Type B pancreatic cell (in vitro differentiated cells): ENCODE measurements around the gene WFIKKN2. TPM values are rescaled to one million over a fixed set of nuclear protein-coding genes. Genes with fewer than 3 reads are reported as not detected.

Experiments
- DNase-seq: peaks from one replicate; pipeline ENCODE4 v3.0.0; 2021; ENCODE audit warnings: mixed read lengths; ENCODE audit not compliant: unreplicated experiment; ENCODE audit errors: extremely low spot score
- H3K27ac Mint-ChIP-seq: 2 replicates; pipeline ENCODE4 v1.8.0; 2021; ENCODE audit warnings: mild to moderate bottlenecking, mixed read lengths
- H3K27me3 Mint-ChIP-seq: 2 replicates; pipeline ENCODE4 v1.8.0; 2021; ENCODE audit warnings: mixed read lengths
- H3K36me3 Mint-ChIP-seq: 2 replicates; pipeline ENCODE4 v1.8.0; 2021; ENCODE audit warnings: mixed read lengths
- H3K4me1 Mint-ChIP-seq: one replicate; pipeline ENCODE4 v1.8.0; 2021; ENCODE audit warnings: mixed read lengths; ENCODE audit not compliant: unreplicated experiment
- H3K4me3 Mint-ChIP-seq: 2 replicates; pipeline ENCODE4 v1.8.0; 2021; ENCODE audit warnings: mild to moderate bottlenecking, mixed read lengths
- H3K9me3 Mint-ChIP-seq: 2 replicates; pipeline ENCODE4 v1.8.0; 2021; ENCODE audit warnings: mixed read lengths
- total RNA-seq: library from RNA; stranded (reverse); gene quantifications from 2 replicates; pipeline ENCODE4 v1.2.1, GENCODE V29; 2021; ENCODE audit warnings: low replicate concordance
- TF ChIP-seq, protein P1 (sequence below): fragments of 200-600 bp; sonication (generic); conservative IDR thresholded peaks from 2 replicates; pipeline ENCODE4 v1.5.0; 2021; ENCODE audit warnings: antibody characterized with exemption, mild to moderate bottlenecking

WFIKKN2 gene
- total RNA-seq, 1 donor from 2014 or later = 1.7 TPM

DNA sequence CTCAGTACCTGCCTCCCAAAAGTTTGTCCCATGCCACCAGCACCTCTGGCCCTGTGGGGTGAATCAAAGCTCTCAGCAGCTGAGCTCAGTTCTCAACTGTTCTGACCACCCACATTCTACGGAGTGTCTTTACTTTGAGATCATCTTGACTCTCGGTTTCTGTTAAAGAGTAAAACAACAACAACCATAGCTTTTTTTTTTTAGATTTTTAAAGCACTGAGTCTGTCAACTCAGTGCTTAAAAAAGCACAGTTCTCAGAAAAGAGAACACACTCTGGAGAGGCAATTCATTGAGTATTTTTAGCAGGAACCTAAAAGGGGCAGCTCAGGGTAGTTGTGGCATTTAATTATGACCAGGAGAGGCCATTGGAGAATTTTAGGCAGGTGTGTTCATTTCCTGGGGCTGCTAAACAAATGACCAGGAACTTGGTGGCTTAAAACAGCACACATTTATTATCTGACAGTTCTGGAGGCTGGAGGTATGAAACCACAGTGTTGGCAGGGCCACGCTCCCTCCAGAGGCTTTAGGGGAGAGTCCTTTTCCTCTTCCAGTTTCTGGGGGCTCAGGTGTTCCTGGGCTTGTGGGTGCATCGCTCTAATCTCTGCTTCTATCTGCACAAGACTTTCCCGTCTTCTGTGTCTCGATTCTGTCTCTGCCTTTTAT is 6.7 kb upstream of the WFIKKN2 start:
- TF ChIP-seq, protein P1, sequence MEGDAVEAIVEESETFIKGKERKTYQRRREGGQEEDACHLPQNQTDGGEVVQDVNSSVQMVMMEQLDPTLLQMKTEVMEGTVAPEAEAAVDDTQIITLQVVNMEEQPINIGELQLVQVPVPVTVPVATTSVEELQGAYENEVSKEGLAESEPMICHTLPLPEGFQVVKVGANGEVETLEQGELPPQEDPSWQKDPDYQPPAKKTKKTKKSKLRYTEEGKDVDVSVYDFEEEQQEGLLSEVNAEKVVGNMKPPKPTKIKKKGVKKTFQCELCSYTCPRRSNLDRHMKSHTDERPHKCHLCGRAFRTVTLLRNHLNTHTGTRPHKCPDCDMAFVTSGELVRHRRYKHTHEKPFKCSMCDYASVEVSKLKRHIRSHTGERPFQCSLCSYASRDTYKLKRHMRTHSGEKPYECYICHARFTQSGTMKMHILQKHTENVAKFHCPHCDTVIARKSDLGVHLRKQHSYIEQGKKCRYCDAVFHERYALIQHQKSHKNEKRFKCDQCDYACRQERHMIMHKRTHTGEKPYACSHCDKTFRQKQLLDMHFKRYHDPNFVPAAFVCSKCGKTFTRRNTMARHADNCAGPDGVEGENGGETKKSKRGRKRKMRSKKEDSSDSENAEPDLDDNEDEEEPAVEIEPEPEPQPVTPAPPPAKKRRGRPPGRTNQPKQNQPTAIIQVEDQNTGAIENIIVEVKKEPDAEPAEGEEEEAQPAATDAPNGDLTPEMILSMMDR = no peak
- no peaks in the 10 kb centered on the region for H3K27me3 Mint-ChIP-seq
- no peak overlapping the region for H3K4me3 Mint-ChIP-seq
- H3K36me3 Mint-ChIP-seq = no peaks in the 10 kb centered on the region
- no peaks in the 10 kb centered on the region for H3K9me3 Mint-ChIP-seq
- H3K4me1 Mint-ChIP-seq = peaks cover 42% of the 10 kb centered on the region
- H3K27ac Mint-ChIP-seq = no peak overlapping the region
- DNase-seq = no peak

DNA sequence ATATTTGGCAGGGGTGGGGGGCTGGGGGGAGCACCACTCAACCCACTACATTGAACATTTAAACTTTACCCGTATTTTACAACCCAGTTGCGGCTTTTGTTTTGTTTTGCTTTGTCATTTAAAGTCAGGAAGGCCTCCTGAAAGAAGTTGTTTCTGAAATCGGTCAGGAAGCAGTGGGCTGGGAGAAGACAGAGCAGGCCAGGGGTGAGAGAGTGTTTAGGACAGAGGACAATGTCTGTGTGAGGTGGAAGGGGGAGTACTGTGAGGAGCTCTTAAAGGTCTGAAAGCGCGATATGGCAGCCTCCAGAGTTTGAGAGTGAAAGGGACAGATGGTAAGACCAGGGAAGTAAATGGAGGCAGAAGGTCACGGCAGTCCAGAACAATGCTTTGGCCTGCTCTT is 6.1 kb upstream of the WFIKKN2 start:
- Mint-ChIP-seq H3K9me3 (no peaks in the 10 kb centered on the region), H3K4me1 (peaks cover 46% of the 10 kb centered on the region), H3K27ac (no peak overlapping the region), H3K27me3 (peaks cover under 1% of the 10 kb centered on the region), H3K36me3 (no peaks in the 10 kb centered on the region), H3K4me3 (no peak overlapping the region)
- TF ChIP-seq, protein P1 = no peak
- DNase-seq = no peak

DNA sequence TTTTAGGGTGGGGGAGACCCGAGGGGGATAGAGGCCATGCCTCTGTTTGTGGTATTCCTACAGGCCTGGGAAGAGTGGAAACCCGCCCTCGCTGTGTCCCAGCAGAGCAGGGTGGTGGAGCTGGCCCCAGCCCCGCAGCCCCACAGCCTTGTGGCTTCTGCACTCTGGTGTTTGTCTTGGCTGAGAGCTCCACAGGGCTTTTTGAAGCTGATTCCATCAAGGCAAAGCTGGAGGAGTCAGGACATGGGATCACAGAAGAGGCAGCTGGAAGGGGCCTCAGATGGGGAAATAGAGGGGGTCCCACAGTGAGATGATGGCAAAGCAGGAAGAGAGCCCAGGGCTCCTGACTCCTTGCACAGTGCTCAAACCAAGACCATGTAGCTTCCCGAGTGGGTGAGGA is 5.0 kb upstream of the WFIKKN2 start:
- Mint-ChIP-seq H3K4me3 (no peak overlapping the region), H3K9me3 (no peaks in the 10 kb centered on the region), H3K27me3 (peaks cover 4% of the 10 kb centered on the region), H3K27ac (no peak overlapping the region), H3K36me3 (no peaks in the 10 kb centered on the region), H3K4me1 (peaks cover 57% of the 10 kb centered on the region)
- DNase-seq = no peak
- TF ChIP-seq, protein P1 = no peak

DNA sequence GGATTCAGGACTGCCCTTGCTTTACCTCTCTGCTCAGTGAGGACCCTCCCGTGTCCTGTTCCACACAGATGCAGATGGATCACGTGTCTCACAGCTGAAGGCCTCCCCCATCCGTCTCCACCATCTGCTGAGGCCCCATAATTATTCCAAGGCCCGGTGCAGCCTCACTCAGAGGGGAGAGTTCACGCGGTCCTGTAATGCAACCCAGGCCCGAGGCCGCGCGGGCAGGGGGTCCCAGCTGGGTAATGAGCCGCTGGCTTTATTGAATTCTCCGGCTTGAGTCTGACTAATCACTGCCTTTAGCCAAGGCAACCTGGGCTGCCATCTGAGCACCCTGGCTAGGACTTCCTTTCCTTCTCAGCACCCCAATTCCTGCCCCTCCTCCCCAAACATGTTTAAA is 4.4 kb upstream of the WFIKKN2 start:
- Mint-ChIP-seq H3K27me3 (peaks cover 4% of the 10 kb centered on the region), H3K4me3 (peak overlapping the region; percentile 53), H3K27ac (peak overlapping the region; percentile 63), H3K36me3 (no peaks in the 10 kb centered on the region), H3K4me1 (peaks cover 59% of the 10 kb centered on the region), H3K9me3 (no peaks in the 10 kb centered on the region)
- TF ChIP-seq, protein P1 = no peak
- DNase-seq = no peak

DNA sequence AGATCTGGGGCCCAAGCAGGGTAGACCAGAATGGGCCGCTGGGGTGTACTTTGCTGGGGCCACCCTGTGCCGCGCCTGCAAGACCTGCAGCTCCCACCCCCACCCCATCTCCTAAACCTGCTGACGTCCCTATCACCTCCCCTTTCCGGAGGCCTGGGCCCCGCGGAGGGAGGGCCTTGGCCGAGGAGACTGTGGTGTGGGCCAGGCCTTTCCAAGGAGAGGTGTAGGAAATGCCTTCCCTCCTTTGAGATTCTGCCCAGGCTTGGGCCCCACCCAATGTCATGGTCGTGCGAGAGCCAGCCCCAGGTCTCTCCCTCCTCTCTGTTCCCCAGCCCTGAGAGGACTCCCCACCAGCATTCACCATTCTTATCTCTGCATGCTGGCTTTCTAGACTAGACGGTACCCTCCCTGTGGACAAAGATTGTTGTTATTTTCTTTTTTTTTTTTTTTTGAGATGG is 3.9 kb upstream of the WFIKKN2 start:
- TF ChIP-seq, protein P1 = no peak
- Mint-ChIP-seq H3K4me3 (peak overlapping the region; percentile 71), H3K9me3 (no peaks in the 10 kb centered on the region), H3K27me3 (peaks cover 4% of the 10 kb centered on the region), H3K27ac (peak overlapping the region; percentile 31), H3K36me3 (no peaks in the 10 kb centered on the region), H3K4me1 (peaks cover 59% of the 10 kb centered on the region)
- DNase-seq = no peak
